ENCODE measurements around the gene P4HB.

The P4HB gene

GRCh38 chr17:81859906-81860755, at the start of gene P4HB:
P4HB (minus strand) TSS chr17:81860535; CDS start chr17:81860471, 64 bp downstream.
- DNase-seq: peak; percentile 45

GRCh38 chr17:81909231-81909630, 48.9 kb upstream of the P4HB start:
- no peak for DNase-seq

- no peak for DNase-seq
Observed at GRCh38 chr17:81908793-81909192, 48.5 kb upstream of the P4HB start.

- DNase-seq: no peak
Observed at GRCh38 chr17:81907219-81908145, 47.1 kb upstream of the P4HB start.

GRCh38 chr17:81906476-81907218, 46.3 kb upstream of the P4HB start:
- DNase-seq: no peak

- DNase-seq: no peak
Observed at GRCh38 chr17:81905993-81906392, 45.7 kb upstream of the P4HB start.

GRCh38 chr17:81905424-81905875, 45.1 kb upstream of the P4HB start:
- no peak for DNase-seq

GRCh38 chr17:81904600-81905423, 44.5 kb upstream of the P4HB start:
- no peak for DNase-seq

- DNase-seq: no peak
Observed at GRCh38 chr17:81903896-81904599, 43.7 kb upstream of the P4HB start.

GRCh38 chr17:81903415-81903831, 43.1 kb upstream of the P4HB start:
- DNase-seq: no peak

- no peak for DNase-seq
Observed at GRCh38 chr17:81902653-81903414, 42.5 kb upstream of the P4HB start.

- no peak for DNase-seq
Observed at GRCh38 chr17:81902023-81902652, 41.8 kb upstream of the P4HB start, which contains the start of gene NPB. NPB (plus strand) TSS chr17:81902238; CDS start chr17:81902278, 40 bp downstream.

- DNase-seq: no peak
Observed at GRCh38 chr17:81901167-81902022, 41.1 kb upstream of the P4HB start.

- DNase-seq: no peak
Observed at GRCh38 chr17:81900181-81900820, 40.0 kb upstream of the P4HB start.

- DNase-seq: no peak
Observed at GRCh38 chr17:81899514-81900166, 39.3 kb upstream of the P4HB start.

- no peak for DNase-seq
Observed at GRCh38 chr17:81898885-81899284, 38.5 kb upstream of the P4HB start.

GRCh38 chr17:81898029-81898866, 37.9 kb upstream of the P4HB start:
- no peak for DNase-seq

All from stimulated activated CD8-positive, alpha-beta memory T cell treated with anti-CD3 and anti-CD28 coated beads, Interleukin-4, amount 100 ng/mL, for 48 hours (primary cell).